ENCODE measurements around the gene PPP2R2B.

The PPP2R2B gene

GRCh38 chr5:146878476-146879172, at the start of gene PPP2R2B:
Gene PPP2R2B (minus strand): TSS chr5:146878757.
- TF ChIP-seq CTCF (IDR thresholded peaks at IDR 0.05): no peak

GRCh38 chr5:146924132-146924531, 45.6 kb upstream of the PPP2R2B start:
- no peak for TF ChIP-seq CTCF (IDR thresholded peaks at IDR 0.05)

GRCh38 chr5:146921225-146921624, 42.7 kb upstream of the PPP2R2B start:
- TF ChIP-seq CTCF (IDR thresholded peaks at IDR 0.05): no peak

- TF ChIP-seq CTCF (IDR thresholded peaks at IDR 0.05): no peak
Observed at GRCh38 chr5:146920351-146920881, 41.9 kb upstream of the PPP2R2B start.

- TF ChIP-seq CTCF (IDR thresholded peaks at IDR 0.05): no peak
Observed at GRCh38 chr5:146919304-146919703, 40.7 kb upstream of the PPP2R2B start.

GRCh38 chr5:146917931-146918330, 39.4 kb upstream of the PPP2R2B start:
- no peak for TF ChIP-seq CTCF (IDR thresholded peaks at IDR 0.05)

- peak; percentile 38 for TF ChIP-seq CTCF (IDR thresholded peaks at IDR 0.05)
Observed at GRCh38 chr5:146912874-146913273, 34.3 kb upstream of the PPP2R2B start.

Data from LNCAP (cell line).